GM12873 (cell line): ENCODE measurements around the gene POU2F3.

Source experiments
- TF ChIP-seq, protein P1 (sequence below): IDR thresholded peaks from 2 replicates; pipeline ENCODE4 v1.5.1; 2012; ENCODE audit warnings: low read depth, mild to moderate bottlenecking, moderate library complexity, low read length, control low read depth; ENCODE audit not compliant: insufficient read depth; ENCODE audit errors: missing control alignments

POU2F3 gene

DNA sequence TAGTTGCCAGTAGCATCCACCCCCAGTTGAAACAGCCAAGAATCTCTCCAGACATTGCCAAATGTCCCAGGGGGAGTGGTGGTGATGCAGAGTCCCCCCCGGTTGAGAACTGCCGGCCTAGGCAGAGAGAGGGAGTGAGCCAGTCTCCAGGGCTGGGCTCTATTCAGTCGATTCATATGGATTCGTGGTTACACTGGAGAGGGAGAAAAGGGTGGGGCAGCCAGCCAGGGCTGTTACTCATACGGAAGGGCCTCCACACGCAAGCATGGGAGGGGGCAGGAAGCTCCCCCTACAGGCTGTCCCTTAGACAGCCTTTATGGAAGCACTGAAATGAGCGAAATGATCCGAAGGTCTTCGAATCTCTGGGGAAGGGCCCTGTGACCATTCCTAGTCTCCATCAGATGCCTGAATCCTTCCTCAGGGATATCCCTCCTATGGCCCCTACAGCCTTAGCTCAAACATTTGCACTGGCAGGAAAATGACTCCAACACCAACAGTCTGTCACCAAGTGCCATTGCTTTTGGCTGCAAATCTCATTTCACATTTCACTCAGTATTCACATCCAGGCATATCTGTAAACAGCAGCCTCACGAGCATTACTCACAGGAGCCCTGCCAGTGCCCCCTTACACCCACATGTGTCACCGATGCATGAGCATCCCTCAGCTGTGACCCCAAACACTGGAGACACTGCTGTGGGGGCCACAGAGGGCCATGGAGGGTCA is 66.7 kb downstream of the POU2F3 start:
- TF ChIP-seq, protein P1, sequence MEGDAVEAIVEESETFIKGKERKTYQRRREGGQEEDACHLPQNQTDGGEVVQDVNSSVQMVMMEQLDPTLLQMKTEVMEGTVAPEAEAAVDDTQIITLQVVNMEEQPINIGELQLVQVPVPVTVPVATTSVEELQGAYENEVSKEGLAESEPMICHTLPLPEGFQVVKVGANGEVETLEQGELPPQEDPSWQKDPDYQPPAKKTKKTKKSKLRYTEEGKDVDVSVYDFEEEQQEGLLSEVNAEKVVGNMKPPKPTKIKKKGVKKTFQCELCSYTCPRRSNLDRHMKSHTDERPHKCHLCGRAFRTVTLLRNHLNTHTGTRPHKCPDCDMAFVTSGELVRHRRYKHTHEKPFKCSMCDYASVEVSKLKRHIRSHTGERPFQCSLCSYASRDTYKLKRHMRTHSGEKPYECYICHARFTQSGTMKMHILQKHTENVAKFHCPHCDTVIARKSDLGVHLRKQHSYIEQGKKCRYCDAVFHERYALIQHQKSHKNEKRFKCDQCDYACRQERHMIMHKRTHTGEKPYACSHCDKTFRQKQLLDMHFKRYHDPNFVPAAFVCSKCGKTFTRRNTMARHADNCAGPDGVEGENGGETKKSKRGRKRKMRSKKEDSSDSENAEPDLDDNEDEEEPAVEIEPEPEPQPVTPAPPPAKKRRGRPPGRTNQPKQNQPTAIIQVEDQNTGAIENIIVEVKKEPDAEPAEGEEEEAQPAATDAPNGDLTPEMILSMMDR, result peak; percentile 5

DNA sequence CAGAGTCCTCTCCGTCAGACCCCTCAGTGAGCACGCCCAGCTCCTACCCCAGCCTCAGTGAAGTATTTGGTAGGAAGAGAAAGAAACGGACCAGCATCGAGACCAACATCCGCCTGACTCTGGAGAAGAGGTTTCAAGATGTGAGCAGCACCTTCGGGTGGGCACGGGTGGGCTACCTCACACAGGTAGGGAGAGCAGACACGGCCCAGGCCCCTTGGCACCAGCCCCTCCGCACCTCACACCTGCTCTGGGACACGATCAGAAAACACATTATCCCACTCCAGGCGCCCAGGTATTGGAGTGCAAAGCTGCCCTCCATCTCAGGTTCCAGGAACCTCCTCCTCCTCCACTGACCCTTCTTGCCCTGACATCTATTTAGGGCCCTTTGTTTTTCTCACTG is 67.5 kb downstream of the POU2F3 start:
- TF ChIP-seq, protein P1, result no peak

DNA sequence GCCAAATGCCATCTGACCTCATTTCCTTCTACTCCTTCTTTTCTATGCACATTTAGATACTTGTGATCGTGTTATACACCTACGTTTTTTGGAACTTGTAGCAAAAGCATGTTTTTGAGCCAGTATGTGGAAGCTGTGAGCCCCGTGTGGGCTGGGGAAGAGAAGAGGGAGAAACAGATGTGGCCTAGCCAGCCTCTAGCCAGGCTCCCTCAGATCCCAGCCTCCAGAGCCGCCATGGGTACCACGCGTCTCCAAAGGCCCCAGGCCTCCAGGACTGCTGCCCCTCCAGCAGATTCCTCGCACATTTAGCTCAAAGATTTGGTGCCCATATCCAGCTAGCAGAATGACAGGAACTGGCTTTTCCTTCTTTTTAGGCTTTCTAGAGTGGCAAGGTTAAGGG is 68.1 kb downstream of the POU2F3 start:
- TF ChIP-seq, protein P1, result no peak

DNA sequence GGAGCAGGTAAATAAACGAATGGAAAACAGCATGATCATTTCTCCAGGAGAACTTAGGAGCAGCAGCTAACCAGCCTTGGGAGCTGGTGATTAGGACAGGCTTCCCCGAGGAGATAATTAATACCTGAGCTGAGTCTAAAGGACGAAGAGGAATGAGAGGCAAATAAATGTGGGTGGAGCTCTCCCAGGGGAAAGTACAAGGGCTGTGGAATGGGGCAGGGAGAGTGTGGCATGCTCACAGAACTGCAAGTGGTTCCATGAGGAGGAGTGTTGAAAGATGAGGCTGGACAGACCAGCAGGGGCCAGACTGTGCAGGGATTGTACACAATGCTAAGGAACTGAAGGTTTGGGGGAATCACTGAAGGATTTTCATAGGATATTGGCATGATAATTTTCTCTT is 70.9 kb downstream of the POU2F3 start:
- TF ChIP-seq, protein P1, result no peak

DNA sequence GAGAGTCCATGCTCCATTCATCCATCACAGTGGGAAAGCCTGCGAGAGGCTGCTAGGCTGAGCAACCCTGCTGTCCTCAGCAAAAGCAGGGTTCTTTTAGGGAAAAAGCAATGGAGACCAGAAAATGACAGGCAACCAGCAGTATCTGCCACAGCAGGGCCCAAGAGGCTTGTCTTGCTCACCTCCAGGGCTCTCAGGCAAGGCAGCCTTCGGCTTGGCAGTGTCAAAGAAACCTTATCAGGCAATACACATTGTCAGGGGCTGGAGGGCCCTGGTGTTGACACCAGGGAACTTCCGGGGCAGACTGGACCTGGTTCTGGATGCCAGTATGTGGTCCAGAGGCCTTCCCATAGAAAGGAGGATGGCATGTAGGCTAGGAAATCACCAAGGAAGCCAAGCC is 74.9 kb downstream of the POU2F3 start:
- TF ChIP-seq, protein P1, result no peak

DNA sequence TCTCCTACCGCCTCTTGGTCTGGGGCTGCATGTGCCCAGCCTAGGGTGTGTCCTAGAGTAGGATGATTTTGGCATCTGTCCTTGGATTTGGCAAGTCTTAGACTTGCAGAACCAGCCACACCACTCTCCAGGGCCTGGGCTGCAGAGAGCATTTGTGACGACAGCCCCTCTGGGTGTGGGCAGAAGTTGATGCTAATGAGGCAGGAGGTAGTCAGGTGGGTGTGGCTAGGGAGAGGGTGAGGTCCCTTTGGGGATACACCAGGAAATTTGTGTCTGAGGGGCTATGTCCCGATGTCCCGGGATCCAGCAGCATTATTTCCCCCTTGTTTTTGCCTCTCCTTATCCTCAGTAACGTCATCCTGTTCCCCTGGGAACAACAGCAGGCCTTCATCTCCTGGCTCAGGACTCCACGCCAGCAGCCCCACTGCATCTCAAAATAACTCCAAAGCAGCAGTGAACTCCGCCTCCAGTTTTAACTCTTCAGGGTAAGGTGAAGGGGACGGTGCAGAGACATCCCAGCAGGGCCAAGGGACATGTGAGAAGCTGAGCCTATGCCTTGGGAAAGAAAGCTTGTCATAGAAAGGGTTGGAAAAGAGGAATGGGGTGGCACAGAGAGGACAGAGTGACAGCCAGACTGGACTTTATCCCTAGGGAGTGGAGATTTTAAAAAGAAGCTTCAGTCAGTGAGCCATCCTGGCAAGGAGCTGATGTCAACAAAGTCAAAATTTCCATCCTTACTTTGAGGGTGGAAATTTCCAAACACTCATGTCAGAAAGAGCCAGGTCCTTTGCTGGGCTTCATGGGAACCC is 77.1 kb downstream of the POU2F3 start:
- TF ChIP-seq, protein P1, result no peak

DNA sequence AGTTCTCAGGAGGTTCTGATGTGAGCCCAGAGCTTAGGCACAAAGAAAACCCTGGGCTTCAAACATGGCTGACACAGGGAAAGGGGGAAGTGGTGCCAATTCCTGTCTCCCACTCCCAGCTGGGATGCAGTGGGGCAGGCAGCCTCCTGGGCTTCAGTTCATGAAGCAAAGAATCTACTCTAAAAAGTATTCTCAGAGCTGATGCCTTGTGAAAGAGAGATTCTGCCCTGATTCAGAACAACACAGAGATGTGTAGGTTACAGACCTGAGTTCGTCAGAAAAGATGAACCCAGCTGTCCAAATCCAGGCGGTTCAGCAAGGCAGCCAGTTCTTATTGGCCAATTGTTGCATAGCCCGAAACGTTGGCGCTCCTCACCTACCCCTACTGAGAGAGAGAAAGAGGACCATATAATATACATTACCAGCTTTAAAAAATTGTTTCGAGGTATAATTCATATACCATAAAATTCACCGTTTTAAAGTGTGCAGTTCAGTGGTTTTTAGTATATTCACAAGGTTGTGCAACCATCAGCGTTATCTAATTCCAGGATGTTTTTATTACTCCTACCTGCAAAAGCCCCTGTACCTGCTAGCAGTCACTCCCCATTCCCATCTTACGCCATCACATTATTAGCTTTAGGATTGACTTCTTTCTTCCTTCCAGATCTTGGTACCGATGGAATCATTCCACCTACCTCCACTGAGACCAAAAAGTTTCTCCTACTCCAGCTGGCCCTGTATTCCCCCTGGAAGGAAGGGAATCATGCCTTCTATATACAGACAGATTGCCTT is 77.9 kb downstream of the POU2F3 start:
- TF ChIP-seq, protein P1, result no peak
